DOHH2 (cell line): ENCODE results near the gene CD1B.

Experiments used
- EZH2phosphoT487 ChIP-seq: fragments of 200-600 bp; sonication (generic); IDR thresholded peaks from 2 replicates; pipeline ENCODE4 v1.6.1; 2017; ENCODE audit warnings: borderline replicate concordance, mild to moderate bottlenecking, antibody characterized with exemption, low read length, moderate library complexity, mixed read lengths
- TF ChIP-seq, protein P1 (sequence below): fragments of 200-600 bp; sonication (generic); IDR thresholded peaks from one replicate; pipeline ENCODE4 v1.5.1; 2014; ENCODE audit warnings: antibody characterized with exemption, mild to moderate bottlenecking, low read depth, low read length; ENCODE audit not compliant: poor library complexity, severe bottlenecking

DNA sequence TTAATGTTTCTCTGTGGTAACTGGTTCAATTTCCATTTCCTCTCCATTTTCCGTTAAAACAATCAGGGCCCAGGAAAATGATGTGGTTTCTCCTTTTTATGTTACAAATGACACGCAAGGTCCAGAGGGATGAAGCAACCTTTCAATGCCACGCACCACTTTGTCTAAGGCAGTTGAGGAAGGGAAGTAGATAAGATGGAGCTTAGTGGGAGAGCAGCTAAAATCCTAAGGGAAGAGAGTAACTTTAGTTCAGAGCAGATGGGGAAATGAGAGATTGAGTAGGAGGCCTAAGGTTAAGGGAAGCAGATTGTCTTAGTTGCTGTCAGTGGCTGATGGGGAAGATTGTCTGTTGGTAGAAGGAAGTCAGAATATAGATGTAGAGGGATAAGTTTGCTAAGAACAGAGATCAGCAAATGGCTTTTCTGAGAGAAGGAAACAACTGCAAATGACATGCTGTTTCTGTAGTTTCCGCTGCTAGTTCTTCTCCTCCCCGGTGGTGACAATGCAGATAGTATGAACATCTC is 40.9 kb downstream of the CD1B start:
- TF ChIP-seq, protein P1, sequence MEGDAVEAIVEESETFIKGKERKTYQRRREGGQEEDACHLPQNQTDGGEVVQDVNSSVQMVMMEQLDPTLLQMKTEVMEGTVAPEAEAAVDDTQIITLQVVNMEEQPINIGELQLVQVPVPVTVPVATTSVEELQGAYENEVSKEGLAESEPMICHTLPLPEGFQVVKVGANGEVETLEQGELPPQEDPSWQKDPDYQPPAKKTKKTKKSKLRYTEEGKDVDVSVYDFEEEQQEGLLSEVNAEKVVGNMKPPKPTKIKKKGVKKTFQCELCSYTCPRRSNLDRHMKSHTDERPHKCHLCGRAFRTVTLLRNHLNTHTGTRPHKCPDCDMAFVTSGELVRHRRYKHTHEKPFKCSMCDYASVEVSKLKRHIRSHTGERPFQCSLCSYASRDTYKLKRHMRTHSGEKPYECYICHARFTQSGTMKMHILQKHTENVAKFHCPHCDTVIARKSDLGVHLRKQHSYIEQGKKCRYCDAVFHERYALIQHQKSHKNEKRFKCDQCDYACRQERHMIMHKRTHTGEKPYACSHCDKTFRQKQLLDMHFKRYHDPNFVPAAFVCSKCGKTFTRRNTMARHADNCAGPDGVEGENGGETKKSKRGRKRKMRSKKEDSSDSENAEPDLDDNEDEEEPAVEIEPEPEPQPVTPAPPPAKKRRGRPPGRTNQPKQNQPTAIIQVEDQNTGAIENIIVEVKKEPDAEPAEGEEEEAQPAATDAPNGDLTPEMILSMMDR, result no peak
- no peak for TF ChIP-seq EZH2phosphoT487
